Activated naive CD8-positive, alpha-beta T cell treated with anti-CD3 and anti-CD28 coated beads, Interleukin-2, amount 10 ng/mL, durations not matched to agents 7 days and 5 days (primary cell): ENCODE data around the gene OR9I1. TPM values are rescaled to one million over a fixed set of nuclear protein-coding genes. Genes with fewer than 3 reads are reported as not detected.

ENCODE experiments used
- ATAC-seq: fragments of 150-1000 bp; cut with Tn5 transposase; one replicate; pipeline ENCODE4 v1.10.0; 2021; ENCODE audit warnings: low read depth, moderate library complexity
- POLR2A ChIA-PET: fragments of 350-600 bp; sonication (Branson Sonifier 250); formaldehyde crosslinking; loops from one replicate; lab custom pipeline; 2021; ENCODE audit warnings: antibody characterized with exemption; lab: Charles Lee
- DNase-seq: peaks from one replicate; pipeline ENCODE4 v3.0.0; 2021
- H3K27ac Mint-ChIP-seq: one replicate; pipeline ENCODE4 v1.8.0; 2022; ENCODE audit warnings: mild to moderate bottlenecking, mixed read lengths
- H3K27me3 Mint-ChIP-seq: one replicate; pipeline ENCODE4 v1.8.0; 2022; ENCODE audit warnings: mild to moderate bottlenecking, moderate library complexity, mixed read lengths
- H3K36me3 Mint-ChIP-seq: one replicate; pipeline ENCODE4 v1.8.0; 2021; ENCODE audit warnings: mild to moderate bottlenecking, mixed read lengths
- H3K4me1 Mint-ChIP-seq: one replicate; pipeline ENCODE4 v1.8.0; 2021; ENCODE audit warnings: mixed read lengths
- H3K4me3 Mint-ChIP-seq: one replicate; pipeline ENCODE4 v1.8.0; 2022; ENCODE audit warnings: mild to moderate bottlenecking, moderate library complexity, mixed read lengths
- H3K9me3 Mint-ChIP-seq: one replicate; pipeline ENCODE4 v1.8.0; 2021; ENCODE audit warnings: mixed read lengths
- total RNA-seq, 2 experiments: library from RNA; stranded (reverse); gene quantifications; one replicate each; pipeline ENCODE4 v1.2.3, GENCODE V29; 2021

The OR9I1 gene, protein sequence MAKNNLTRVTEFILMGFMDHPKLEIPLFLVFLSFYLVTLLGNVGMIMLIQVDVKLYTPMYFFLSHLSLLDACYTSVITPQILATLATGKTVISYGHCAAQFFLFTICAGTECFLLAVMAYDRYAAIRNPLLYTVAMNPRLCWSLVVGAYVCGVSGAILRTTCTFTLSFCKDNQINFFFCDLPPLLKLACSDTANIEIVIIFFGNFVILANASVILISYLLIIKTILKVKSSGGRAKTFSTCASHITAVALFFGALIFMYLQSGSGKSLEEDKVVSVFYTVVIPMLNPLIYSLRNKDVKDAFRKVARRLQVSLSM
- total RNA-seq, result not detected

DNA sequence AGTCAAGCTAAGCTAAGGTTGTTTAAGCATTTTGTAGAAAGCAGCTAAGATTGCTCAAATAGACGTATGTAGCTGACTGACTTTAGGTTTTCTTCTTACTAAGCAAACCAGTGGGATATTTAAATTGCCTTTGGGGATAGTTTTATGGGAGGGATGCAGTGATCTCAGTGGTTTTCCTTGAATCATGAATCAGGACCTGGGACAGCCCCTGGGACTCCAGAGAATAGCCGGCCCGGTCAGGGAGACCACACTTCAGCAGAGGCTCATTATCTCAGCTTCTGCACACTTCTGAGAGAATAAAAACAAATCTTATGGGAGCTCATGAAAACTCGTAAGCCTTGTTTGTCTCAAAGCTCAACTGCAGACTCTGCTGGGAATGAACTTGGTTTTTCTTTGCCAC lies at the start of gene OR9I1:
TSS of gene OR9I1 (minus strand) at position 62 of the 400 bp plus-strand sequence. CDS start 6,086 bp downstream, outside the sequence.
- no peaks in the 10 kb centered on the region for H3K9me3 Mint-ChIP-seq
- no peak within 1 kb of the TSS for H3K27ac Mint-ChIP-seq
- no peak within 1 kb of the TSS for H3K4me3 Mint-ChIP-seq
- no peaks in the 10 kb centered on the region for H3K36me3 Mint-ChIP-seq
- peaks cover 3% of the 10 kb centered on the region for H3K27me3 Mint-ChIP-seq
- POLR2A ChIA-PET, result no interaction called here
- no peaks in the 10 kb centered on the region for H3K4me1 Mint-ChIP-seq
- no peak for ATAC-seq
- DNase-seq, result no peak

DNA sequence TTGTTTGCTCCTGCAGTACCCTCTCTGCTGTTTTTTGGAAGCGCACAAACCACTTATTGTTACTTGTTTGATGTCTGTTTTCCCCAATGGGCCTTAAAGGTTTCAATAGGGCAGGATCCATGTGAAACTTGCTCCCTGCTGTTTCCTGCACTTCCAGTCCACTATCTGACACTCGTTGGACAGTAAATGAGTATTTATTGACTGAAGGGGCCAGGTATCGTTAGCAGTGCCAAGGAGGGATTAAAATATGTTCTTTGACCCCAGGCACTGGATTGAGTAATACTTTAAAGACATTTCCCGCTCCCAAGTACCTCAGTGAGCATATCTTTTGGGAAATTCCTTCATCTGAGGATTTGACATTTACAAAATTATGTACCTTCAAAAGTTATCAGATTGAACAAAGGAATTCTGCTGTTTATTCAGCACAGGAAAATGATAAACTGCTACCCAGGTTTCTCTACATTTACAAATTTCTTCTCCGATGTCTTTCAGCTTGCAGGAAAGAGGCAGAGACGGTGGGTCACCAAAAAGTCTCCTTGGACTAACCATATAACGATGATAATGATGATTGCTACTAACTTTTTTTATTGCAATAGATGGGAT lies 40.3 kb upstream of the OR9I1 start:
- ATAC-seq, result no peak
- no peak for DNase-seq
- Mint-ChIP-seq H3K27me3 (peaks cover 6% of the 10 kb centered on the region), H3K27ac (no peak overlapping the region), H3K9me3 (no peaks in the 10 kb centered on the region), H3K36me3 (no peaks in the 10 kb centered on the region), H3K4me1 (no peaks in the 10 kb centered on the region), H3K4me3 (no peak overlapping the region)
- POLR2A ChIA-PET, result no interaction called here

DNA sequence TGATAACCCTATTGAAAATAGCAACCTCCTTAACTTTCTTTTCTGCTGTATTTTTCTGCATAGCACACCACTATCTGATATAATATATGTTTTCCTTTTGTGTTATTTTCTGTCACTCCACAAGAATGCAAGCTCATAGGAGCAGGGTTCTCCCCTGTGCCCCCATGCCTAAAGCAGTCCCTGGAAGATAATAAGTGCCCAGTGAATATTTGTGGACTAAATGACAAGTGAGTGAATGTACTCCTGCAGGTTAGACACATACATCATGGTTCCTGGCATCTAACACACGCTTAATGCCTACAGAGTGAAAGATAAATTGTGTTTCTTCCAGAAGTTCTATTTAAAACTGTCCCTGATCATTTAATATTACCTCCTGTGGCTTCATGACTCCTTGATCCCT lies 39.7 kb upstream of the OR9I1 start:
- Mint-ChIP-seq H3K4me3 (no peak overlapping the region), H3K27me3 (peaks cover 6% of the 10 kb centered on the region), H3K27ac (no peak overlapping the region), H3K4me1 (no peaks in the 10 kb centered on the region), H3K36me3 (no peaks in the 10 kb centered on the region), H3K9me3 (no peaks in the 10 kb centered on the region)
- no peak for DNase-seq
- ATAC-seq, result no peak
- POLR2A ChIA-PET, result no interaction called here

DNA sequence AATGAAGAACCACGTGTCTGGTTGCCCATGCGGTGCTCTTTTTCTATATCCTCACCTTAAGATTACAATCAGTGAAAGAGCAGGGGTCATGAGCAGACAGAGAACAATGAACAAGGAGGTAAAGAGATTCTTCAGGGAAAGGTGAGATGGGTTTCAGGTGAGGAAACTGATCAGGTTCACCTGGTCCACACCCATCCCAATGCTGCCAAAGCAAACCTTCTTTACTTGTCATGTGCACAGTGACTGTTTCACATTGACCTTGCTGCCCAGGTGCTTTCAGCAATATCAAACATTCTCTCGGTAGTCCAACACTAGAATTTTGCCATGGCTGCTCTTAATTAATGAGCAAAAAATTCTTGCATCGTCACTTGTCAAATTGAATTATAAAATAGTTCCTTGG lies 39.1 kb upstream of the OR9I1 start:
- ATAC-seq, result no peak
- Mint-ChIP-seq H3K4me1 (no peaks in the 10 kb centered on the region), H3K27ac (no peak overlapping the region), H3K4me3 (no peak overlapping the region), H3K9me3 (no peaks in the 10 kb centered on the region), H3K36me3 (no peaks in the 10 kb centered on the region), H3K27me3 (peaks cover 6% of the 10 kb centered on the region)
- DNase-seq, result no peak
- POLR2A ChIA-PET, result no interaction called here

DNA sequence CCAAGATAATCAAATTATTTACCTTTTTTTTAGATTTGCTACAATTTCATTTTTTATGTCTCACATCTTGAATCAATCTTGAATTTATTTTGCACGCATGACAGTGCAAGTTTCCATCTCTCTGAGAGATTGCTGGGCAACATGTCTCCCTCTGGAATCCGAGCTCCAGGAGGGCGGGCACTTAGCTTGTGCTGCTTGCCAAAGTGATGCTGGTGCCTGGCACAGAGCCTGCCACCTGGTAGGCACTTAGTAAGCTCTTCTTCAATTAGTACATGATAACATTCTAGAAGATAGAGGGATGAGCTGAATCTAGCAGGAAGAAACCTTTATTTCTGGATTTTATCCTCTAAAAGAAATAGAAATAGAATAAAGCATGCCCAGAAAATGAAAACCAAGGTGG lies 27.5 kb upstream of the OR9I1 start:
- H3K36me3 Mint-ChIP-seq, result no peaks in the 10 kb centered on the region
- H3K9me3 Mint-ChIP-seq, result no peaks in the 10 kb centered on the region
- H3K4me1 Mint-ChIP-seq, result no peaks in the 10 kb centered on the region
- peaks cover 7% of the 10 kb centered on the region for H3K27me3 Mint-ChIP-seq
- DNase-seq (no peak), ATAC-seq (no peak)
- H3K4me3 Mint-ChIP-seq, result no peak overlapping the region
- POLR2A ChIA-PET, result no interaction called here
- no peak overlapping the region for H3K27ac Mint-ChIP-seq

DNA sequence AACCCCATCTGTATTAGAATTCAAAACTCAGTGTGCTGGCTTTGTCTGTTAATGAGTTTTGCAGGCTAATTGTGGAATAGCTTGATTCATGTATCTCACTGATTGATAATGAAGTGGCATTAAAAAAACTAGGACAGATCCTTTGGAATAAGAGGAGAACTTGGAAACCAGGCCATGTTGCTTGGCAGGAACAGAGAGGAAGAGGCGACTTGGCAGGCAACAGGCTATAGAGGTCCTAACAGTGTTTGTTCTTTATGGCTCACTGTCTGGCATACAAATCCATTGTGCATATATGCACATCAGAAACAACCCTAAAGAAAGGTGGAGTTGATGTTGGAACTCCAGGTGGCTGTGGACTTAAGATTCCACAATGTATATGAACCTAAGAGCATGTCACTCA lies 17.4 kb upstream of the OR9I1 start:
- Mint-ChIP-seq H3K9me3 (no peaks in the 10 kb centered on the region), H3K36me3 (no peaks in the 10 kb centered on the region), H3K27ac (no peak overlapping the region), H3K27me3 (no peaks in the 10 kb centered on the region), H3K4me1 (no peaks in the 10 kb centered on the region), H3K4me3 (no peak overlapping the region)
- POLR2A ChIA-PET, result no interaction called here
- ATAC-seq (no peak), DNase-seq (no peak)

DNA sequence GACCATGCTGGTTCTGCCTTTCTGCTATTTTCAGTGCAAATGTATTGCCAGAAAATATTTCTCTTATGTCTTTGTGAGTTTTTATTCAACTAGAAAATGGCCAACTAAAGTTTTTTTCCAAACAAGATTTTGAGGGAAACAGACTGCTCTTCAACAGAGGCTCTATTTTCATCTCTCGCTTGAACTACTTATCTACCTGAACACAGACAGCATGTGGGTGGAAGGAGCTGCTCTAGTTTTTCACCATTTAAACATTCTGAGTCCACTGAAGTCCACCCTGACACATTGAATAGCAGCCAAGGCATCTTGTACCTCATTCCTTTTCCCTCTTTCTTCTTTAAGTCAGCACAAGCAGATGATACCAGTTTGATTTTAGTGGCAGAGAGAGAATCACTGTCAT lies 9.8 kb upstream of the OR9I1 start:
- no peak for DNase-seq
- POLR2A ChIA-PET, result no interaction called here
- Mint-ChIP-seq H3K4me1 (no peaks in the 10 kb centered on the region), H3K27me3 (no peaks in the 10 kb centered on the region), H3K36me3 (no peaks in the 10 kb centered on the region), H3K4me3 (no peak overlapping the region), H3K9me3 (no peaks in the 10 kb centered on the region), H3K27ac (no peak overlapping the region)
- ATAC-seq, result no peak

DNA sequence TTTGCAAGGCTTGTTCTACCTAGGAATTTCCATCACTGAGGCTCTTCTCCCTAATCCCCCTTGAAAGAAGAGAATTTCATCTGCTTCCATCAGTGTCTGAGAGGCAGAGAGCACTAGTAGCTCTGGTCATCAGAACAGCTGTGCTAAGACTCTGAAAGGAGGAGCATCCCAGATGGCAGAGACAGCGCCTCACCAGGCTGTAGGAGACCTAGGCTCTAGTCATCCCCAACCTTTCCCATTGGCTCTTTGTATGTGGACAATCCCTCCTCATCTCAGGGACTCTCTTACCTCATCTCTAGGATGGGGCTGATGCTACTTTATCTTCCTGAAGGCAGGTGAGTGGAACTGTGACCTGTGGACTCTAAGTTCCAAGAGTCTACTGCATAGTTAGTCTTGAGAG lies 8.8 kb upstream of the OR9I1 start:
- POLR2A ChIA-PET, result no interaction called here
- H3K27me3 Mint-ChIP-seq, result no peaks in the 10 kb centered on the region
- H3K27ac Mint-ChIP-seq, result no peak overlapping the region
- no peak for DNase-seq
- no peaks in the 10 kb centered on the region for H3K36me3 Mint-ChIP-seq
- no peak for ATAC-seq
- H3K4me3 Mint-ChIP-seq, result no peak overlapping the region
- H3K9me3 Mint-ChIP-seq, result no peaks in the 10 kb centered on the region
- no peaks in the 10 kb centered on the region for H3K4me1 Mint-ChIP-seq

DNA sequence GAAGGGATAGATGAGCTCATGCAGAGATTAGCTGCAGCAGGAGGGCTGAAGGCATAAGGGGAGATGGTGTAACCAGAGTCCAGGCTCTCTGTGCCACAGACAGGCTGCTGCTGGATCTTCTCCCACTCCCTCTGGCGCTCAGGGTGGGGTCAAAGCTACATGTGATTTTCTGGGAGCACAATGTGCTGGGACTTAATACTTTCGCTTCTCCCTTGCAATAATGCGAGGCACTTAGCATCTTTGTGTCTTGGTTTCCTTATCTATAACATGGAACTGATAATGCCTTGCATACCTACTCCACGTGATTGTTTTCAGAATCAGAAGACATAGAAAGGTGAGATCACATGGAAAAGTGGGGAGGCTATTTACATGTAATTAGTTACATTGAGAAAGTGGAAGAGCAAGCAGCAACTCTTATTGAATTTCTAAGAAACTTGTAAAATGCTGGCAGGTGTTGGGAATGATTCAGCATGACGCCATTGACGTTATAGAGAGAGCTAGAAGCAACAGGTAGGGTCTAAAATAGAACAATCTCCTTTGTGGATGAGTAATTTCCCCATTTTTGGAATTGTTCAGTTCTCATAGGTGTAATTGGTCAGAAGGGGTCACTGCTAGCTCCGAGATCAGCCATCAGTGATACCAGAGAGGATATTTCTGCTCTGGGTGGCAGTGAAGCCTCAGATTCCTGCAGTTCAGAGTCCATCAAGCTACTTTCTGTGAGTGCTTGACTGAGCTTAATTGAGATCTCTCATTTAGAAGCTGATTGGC lies 8.2 kb upstream of the OR9I1 start:
- H3K4me1 Mint-ChIP-seq, result no peaks in the 10 kb centered on the region
- POLR2A ChIA-PET, result no interaction called here
- ATAC-seq (no peak), DNase-seq (no peak)
- H3K27me3 Mint-ChIP-seq, result no peaks in the 10 kb centered on the region
- H3K36me3 Mint-ChIP-seq, result no peaks in the 10 kb centered on the region
- no peaks in the 10 kb centered on the region for H3K9me3 Mint-ChIP-seq
- H3K27ac Mint-ChIP-seq, result no peak overlapping the region
- H3K4me3 Mint-ChIP-seq, result no peak overlapping the region

DNA sequence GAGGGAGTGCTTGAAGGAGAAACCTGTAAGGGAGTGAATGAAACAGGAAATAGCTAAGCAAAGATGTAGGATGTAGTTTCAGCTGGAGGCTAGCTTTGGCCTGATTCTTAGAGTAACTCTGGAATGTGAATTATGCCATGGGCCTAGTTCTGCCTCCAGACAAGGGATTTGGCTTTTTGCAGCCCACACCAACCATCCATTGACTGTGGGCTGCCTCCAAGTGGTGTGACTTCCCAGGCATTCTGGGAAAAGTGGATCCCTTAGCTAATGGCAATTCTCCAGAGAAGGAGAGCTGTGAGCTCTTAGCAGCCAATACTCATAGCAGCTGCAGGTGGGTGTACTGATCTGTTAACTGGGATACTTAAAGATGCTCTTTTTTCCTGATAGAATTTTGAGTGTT lies 2.0 kb upstream of the OR9I1 start:
- Mint-ChIP-seq H3K4me1 (no peaks in the 10 kb centered on the region), H3K9me3 (no peaks in the 10 kb centered on the region), H3K36me3 (no peaks in the 10 kb centered on the region), H3K27me3 (peaks cover 3% of the 10 kb centered on the region), H3K4me3 (no peak overlapping the region), H3K27ac (no peak overlapping the region)
- POLR2A ChIA-PET, result no interaction called here
- no peak for ATAC-seq
- no peak for DNase-seq

DNA sequence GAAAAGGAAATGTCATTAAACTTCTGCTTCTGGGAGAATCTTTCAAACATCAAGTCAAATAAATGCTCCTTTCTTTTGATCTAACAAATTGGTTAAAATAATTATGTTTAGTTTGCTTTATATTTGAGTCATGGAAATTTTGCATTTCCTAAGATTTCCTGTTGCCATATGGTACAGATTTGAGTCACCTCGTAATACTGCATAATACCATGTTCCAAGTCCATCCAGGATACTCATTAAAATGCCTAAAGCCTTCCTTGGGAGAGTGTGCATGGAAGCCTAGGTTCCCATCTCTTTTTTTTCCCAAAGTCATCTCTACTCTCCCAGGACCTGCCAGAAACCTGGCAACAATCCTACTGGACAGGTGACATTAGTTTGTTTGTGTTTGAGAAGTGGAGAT lies 4.2 kb downstream of the OR9I1 start:
- H3K27ac Mint-ChIP-seq, result no peak overlapping the region
- no peaks in the 10 kb centered on the region for H3K4me1 Mint-ChIP-seq
- POLR2A ChIA-PET, result no interaction called here
- ATAC-seq (no peak), DNase-seq (no peak)
- H3K36me3 Mint-ChIP-seq, result no peaks in the 10 kb centered on the region
- no peaks in the 10 kb centered on the region for H3K9me3 Mint-ChIP-seq
- no peak overlapping the region for H3K4me3 Mint-ChIP-seq
- peaks cover 6% of the 10 kb centered on the region for H3K27me3 Mint-ChIP-seq

DNA sequence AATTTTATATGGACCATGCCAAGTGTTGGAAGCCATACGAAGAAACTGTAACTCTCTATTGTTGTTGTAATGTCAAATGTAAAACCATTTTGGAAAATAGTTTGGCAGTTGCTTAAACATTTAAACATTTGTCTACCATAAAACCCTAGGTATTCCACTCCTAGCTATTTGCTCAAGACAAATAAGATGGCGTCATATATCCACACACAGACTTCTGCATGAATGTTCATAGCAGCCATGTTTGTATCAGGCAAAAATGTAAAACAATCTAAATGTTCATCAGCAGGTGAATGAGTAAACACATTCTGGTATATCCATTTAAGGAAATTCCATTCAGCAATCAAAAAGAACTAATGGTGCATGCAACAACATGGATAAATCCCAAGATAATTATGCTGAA lies 27.9 kb downstream of the OR9I1 start:
- POLR2A ChIA-PET, result no interaction called here
- no peak for ATAC-seq

DNA sequence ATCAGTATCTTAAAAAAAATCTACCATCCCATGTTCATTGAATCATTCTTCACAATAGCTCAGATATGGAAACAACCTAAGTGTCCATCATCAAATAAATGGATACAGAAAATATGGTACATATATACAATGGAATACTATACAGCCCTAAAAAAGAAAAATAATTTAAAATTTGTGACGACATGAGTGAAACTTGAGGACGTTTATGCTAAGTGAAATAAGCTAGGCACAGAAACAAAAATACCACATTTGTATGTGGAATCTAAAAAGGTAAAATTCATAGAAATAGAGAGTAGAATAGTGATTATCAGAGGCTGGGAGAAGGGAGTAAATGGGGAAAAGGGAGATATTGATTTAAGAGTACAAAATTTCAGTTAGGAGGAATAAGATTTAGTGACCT lies 38.8 kb downstream of the OR9I1 start:
- H3K9me3 Mint-ChIP-seq, result no peaks in the 10 kb centered on the region
- no peak overlapping the region for H3K4me3 Mint-ChIP-seq
- H3K27ac Mint-ChIP-seq, result no peak overlapping the region
- no peaks in the 10 kb centered on the region for H3K36me3 Mint-ChIP-seq
- POLR2A ChIA-PET, result no interaction called here
- peaks cover 3% of the 10 kb centered on the region for H3K27me3 Mint-ChIP-seq
- DNase-seq, result no peak
- ATAC-seq, result no peak
- no peaks in the 10 kb centered on the region for H3K4me1 Mint-ChIP-seq

More for the DNA sequence above, 27.9 kb downstream of the OR9I1 start:
- no peak for DNase-seq
- H3K4me3 Mint-ChIP-seq, result no peak overlapping the region
- peaks cover 2% of the 10 kb centered on the region for H3K27me3 Mint-ChIP-seq
- no peak overlapping the region for H3K27ac Mint-ChIP-seq
- H3K4me1 Mint-ChIP-seq, result no peaks in the 10 kb centered on the region
- no peaks in the 10 kb centered on the region for H3K36me3 Mint-ChIP-seq
- H3K9me3 Mint-ChIP-seq, result peaks cover 5% of the 10 kb centered on the region

DNA sequence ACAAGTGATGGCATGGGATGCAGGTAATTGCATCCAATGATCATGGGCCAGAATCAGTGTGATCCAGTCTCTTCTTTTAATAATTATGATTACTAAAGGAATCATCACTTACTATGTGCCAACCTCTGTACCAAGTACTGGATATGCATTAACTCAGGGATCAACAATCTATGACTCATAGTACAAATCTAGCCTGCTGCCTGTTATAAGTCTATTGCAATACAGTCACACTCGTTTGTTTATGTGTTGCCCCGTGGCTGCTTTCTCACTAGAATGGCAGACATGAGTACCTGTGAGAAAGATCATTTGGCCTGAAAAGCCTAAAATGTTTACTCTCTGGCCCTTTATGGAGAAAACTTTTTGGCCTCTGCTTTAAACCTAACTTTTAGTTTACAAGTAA lies 49.5 kb downstream of the OR9I1 start:
- POLR2A ChIA-PET, result no interaction called here
- Mint-ChIP-seq H3K27me3 (peaks cover 2% of the 10 kb centered on the region), H3K9me3 (no peaks in the 10 kb centered on the region), H3K36me3 (no peaks in the 10 kb centered on the region), H3K27ac (no peak overlapping the region), H3K4me3 (no peak overlapping the region), H3K4me1 (no peaks in the 10 kb centered on the region)
- DNase-seq, result no peak
- no peak for ATAC-seq
